OCI-M2 (cell line): ENCODE data around the gene PREP.

Experiments used
- DNase-seq: peaks from one replicate; lab custom pipeline; 2025; ENCODE audit not compliant: unreplicated experiment; lab: John Stamatoyannopoulos, UW

Gene PREP

GRCh38 chr6:105398859-105399258, 4.0 kb downstream of the PREP start:
- DNase-seq, result no peak

- no peak for DNase-seq
Measured at GRCh38 chr6:105397987-105398386, 4.9 kb downstream of the PREP start.

GRCh38 chr6:105391705-105392104, 11.2 kb downstream of the PREP start:
- no peak for DNase-seq

- DNase-seq, result no peak
Measured at GRCh38 chr6:105389543-105389942, 13.3 kb downstream of the PREP start.

GRCh38 chr6:105388392-105388791, 14.5 kb downstream of the PREP start:
- no peak for DNase-seq

- DNase-seq, result no peak
Measured at GRCh38 chr6:105384004-105384403, 18.9 kb downstream of the PREP start.

GRCh38 chr6:105382958-105383357, 19.9 kb downstream of the PREP start:
- DNase-seq, result no peak

- DNase-seq, result no peak
Measured at GRCh38 chr6:105382496-105382895, 20.4 kb downstream of the PREP start.

GRCh38 chr6:105380634-105381033, 22.2 kb downstream of the PREP start:
- no peak for DNase-seq

- DNase-seq, result no peak
Measured at GRCh38 chr6:105375797-105376196, 27.1 kb downstream of the PREP start.

- DNase-seq, result no peak
Measured at GRCh38 chr6:105374010-105374420, 28.9 kb downstream of the PREP start.

GRCh38 chr6:105373481-105373880, 29.4 kb downstream of the PREP start:
- no peak for DNase-seq

- no peak for DNase-seq
Measured at GRCh38 chr6:105372849-105373182, 30.1 kb downstream of the PREP start.

- no peak for DNase-seq
Measured at GRCh38 chr6:105372142-105372848, 30.6 kb downstream of the PREP start.

GRCh38 chr6:105370351-105370750, 32.5 kb downstream of the PREP start:
- DNase-seq, result no peak

- DNase-seq, result no peak
Measured at GRCh38 chr6:105369145-105369544, 33.7 kb downstream of the PREP start.

GRCh38 chr6:105364243-105364642, 38.6 kb downstream of the PREP start:
- no peak for DNase-seq

- DNase-seq, result no peak
Measured at GRCh38 chr6:105363100-105363754, 39.7 kb downstream of the PREP start.

GRCh38 chr6:105359419-105360370, 43.2 kb downstream of the PREP start:
- no peak for DNase-seq

- DNase-seq, result no peak
Measured at GRCh38 chr6:105357165-105357564, 45.7 kb downstream of the PREP start.

- DNase-seq, result no peak
Measured at GRCh38 chr6:105352037-105352617, 50.8 kb downstream of the PREP start.
